T follicular helper cell (primary cell): Measurements from ENCODE around the gene ALAD.

Source experiments
- DNase-seq: peaks from one replicate; pipeline ENCODE4 v3.0.0-alpha.2; 2020; ENCODE audit warnings: low read depth

Gene ALAD

GRCh38 chr9:113349066-113349444 is 52.0 kb downstream of the ALAD start:
- DNase-seq, result no peak

- no peak for DNase-seq
These were observed 52.6 kb downstream of the ALAD start for GRCh38 chr9:113348437-113348836.

GRCh38 chr9:113345671-113346070 is 55.4 kb downstream of the ALAD start:
- no peak for DNase-seq

- DNase-seq, result no peak
These were observed 55.9 kb downstream of the ALAD start for GRCh38 chr9:113345190-113345589.

GRCh38 chr9:113343732-113344231 is 57.3 kb downstream of the ALAD start:
- no peak for DNase-seq

- no peak for DNase-seq
These were observed 59.2 kb downstream of the ALAD start for GRCh38 chr9:113341712-113342410.

- DNase-seq, result peak; percentile 61
These were observed 60.9 kb downstream of the ALAD start, which contains the start of gene WDR31 for GRCh38 chr9:113340011-113340699. Gene WDR31 (minus strand): TSS chr9:113340275. CDS start chr9:113332022, 8,253 bp downstream.

GRCh38 chr9:113337714-113338113 is 63.4 kb downstream of the ALAD start:
- DNase-seq, result no peak
